Gastrocnemius medialis (tissue), 4 donors: Measurements from ENCODE around the gene TCF7L2.

Experiments
- POLR2A ChIP-seq, 2 donors: fragments of 450-650 bp; IDR thresholded peaks; one replicate each; pipeline ENCODE4 v1.6.1; 2017; ENCODE audit warnings: antibody characterized with exemption in 2 of 2, mild to moderate bottlenecking in 2 of 2, moderate library complexity in 2 of 2
- TF ChIP-seq, protein P1 (sequence below), 5 experiments: fragments of 450-650 bp in 3 of 5; fragments of 200-600 bp in 2 of 5; sonication (generic) in 2 of 5; IDR thresholded peaks in 4 of 5; conservative IDR thresholded peaks in 1 of 5; 1 replicate in 4 of 5; 2 replicates in 1 of 5; pipeline ENCODE4 v1.5.1; 2016 to 2019; ENCODE audit warnings: antibody characterized with exemption in 5 of 5, mild to moderate bottlenecking in 3 of 5, moderate library complexity in 3 of 5

- TF ChIP-seq, protein P1, sequence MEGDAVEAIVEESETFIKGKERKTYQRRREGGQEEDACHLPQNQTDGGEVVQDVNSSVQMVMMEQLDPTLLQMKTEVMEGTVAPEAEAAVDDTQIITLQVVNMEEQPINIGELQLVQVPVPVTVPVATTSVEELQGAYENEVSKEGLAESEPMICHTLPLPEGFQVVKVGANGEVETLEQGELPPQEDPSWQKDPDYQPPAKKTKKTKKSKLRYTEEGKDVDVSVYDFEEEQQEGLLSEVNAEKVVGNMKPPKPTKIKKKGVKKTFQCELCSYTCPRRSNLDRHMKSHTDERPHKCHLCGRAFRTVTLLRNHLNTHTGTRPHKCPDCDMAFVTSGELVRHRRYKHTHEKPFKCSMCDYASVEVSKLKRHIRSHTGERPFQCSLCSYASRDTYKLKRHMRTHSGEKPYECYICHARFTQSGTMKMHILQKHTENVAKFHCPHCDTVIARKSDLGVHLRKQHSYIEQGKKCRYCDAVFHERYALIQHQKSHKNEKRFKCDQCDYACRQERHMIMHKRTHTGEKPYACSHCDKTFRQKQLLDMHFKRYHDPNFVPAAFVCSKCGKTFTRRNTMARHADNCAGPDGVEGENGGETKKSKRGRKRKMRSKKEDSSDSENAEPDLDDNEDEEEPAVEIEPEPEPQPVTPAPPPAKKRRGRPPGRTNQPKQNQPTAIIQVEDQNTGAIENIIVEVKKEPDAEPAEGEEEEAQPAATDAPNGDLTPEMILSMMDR (IDR thresholded peaks at IDR 0.05 in 4 of 5, conservative IDR thresholded peaks at IDR 0.05 in 1 of 5), result no peak
- no peak for TF ChIP-seq POLR2A (IDR thresholded peaks at IDR 0.05)
These were observed 17.2 kb downstream of the TCF7L2 start for GRCh38 chr10:112967200-112967599.
